ENCODE data around the gene CLDN15. TPM values are rescaled to one million over a fixed set of nuclear protein-coding genes. Genes with fewer than 3 reads are reported as not detected.
A peak's percentile ranks its signal among the peaks of the same experiment; 100 is the strongest.
"Not testable (repeated sequence)": the region's sequence is repeated elsewhere in the genome, so short reads cannot be mapped to it uniquely, and the experiment has no call there.

Gene CLDN15
- polyA plus RNA-seq, 3 donors: 19.3 TPM; not detected in 2

- H3K27ac ChIP-seq (ENCODE audit: low read depth in 1 of 2, low read length in 2 of 2): no peak within 1 kb of the TSS
- intact Hi-C loops (cut with micrococcal nuclease): no loop called here
- no peak for DNase-seq
- no peaks in the 10 kb centered on the region for H4K20me1 ChIP-seq (ENCODE audit: insufficient read depth, low read length)
- H3K27me3 ChIP-seq (ENCODE audit: control insufficient read depth in 2 of 2, insufficient read depth in 2 of 2, low read length in 2 of 2): peaks cover 10 to 46% of the 10 kb centered on the region in 2 donors
- peak within 1 kb of the TSS; percentile 31 for H2AFZ ChIP-seq (ENCODE audit: insufficient read depth, low read depth, low read length, poor library complexity, severe bottlenecking)
- peak within 1 kb of the TSS in 1 of 3 experiments; percentile 28 for H3K4me3 ChIP-seq (replicated peaks in 1 of 3; ENCODE audit: low read depth in 2 of 3, low read length in 3 of 3)
- peak within 1 kb of the TSS in 2 of 7 donors; percentile 13 to 72 for H3K27ac Mint-ChIP-seq
- WGBS (ENCODE audit: insufficient coverage): 19% methylated on average over 7 of the region's 21 CpGs
- H3K9ac ChIP-seq (ENCODE audit: insufficient read depth, low read length, poor library complexity, severe bottlenecking): no peak within 1 kb of the TSS
- peaks cover 50 to 62% (median 52%) of the 10 kb centered on the region in 3 donors for H3K27me3 Mint-ChIP-seq (ENCODE audit: low read depth in 3 of 3)
- H3K36me3 Mint-ChIP-seq: peaks cover 4 to 15% of the 10 kb centered on the region in 2 donors
- no peaks in the 10 kb centered on the region for H3K79me2 ChIP-seq (ENCODE audit: insufficient read depth, low read length)
- H3K36me3 ChIP-seq (replicated peaks in 1 of 2; ENCODE audit: control insufficient read depth in 1 of 2, insufficient read depth in 2 of 2, low read length in 2 of 2): peaks cover 3 to 4% of the 10 kb centered on the region in 2 donors
- TF ChIP-seq CTCF (IDR thresholded peaks at IDR 0.05): no peak
- peak within 1 kb of the TSS; percentile 24 for H3K4me2 ChIP-seq (replicated peaks; ENCODE audit: extremely low read depth, low read length, poor library complexity, severe bottlenecking)
- H3K4me3 Mint-ChIP-seq: peak within 1 kb of the TSS in 1 of 2 donors; percentile 87
- peaks cover 0 to 13% (median 7%) of the 10 kb centered on the region in 7 donors for H3K9me3 Mint-ChIP-seq
- peaks cover 30% of the 10 kb centered on the region for H3K4me1 Mint-ChIP-seq
- peaks cover 33 to 42% of the 10 kb centered on the region in 2 donors for H3K4me1 ChIP-seq (ENCODE audit: control insufficient read depth in 1 of 2, insufficient read depth in 2 of 2, low read length in 2 of 2)
- H3K9me3 ChIP-seq (replicated peaks in 1 of 2; ENCODE audit: control insufficient read depth in 1 of 2, insufficient read depth in 1 of 2, low read length in 2 of 2): no peaks in the 10 kb centered on the region
Measured at GRCh38 chr7:101200862-101201599, 36.6 kb downstream of the CLDN15 start, which contains the start of gene MOGAT3. TSS of gene MOGAT3 (minus strand) at chr7:101201036. CDS start at chr7:101200854, 182 bp downstream.

- no peaks in the 10 kb centered on the region for H3K36me3 ChIP-seq (replicated peaks in 1 of 2; ENCODE audit: control insufficient read depth in 1 of 2, insufficient read depth in 2 of 2, low read length in 2 of 2)
- Mint-ChIP-seq H3K27me3 (ENCODE audit: low read depth in 3 of 3) (peaks cover 50 to 64% (median 53%) of the 10 kb centered on the region in 3 donors), H3K27ac (peak overlapping the region in 1 of 7 donors; percentile 72), H3K36me3 (peaks cover 0 to 10% of the 10 kb centered on the region in 2 donors), H3K9me3 (peaks cover 0 to 13% (median 7%) of the 10 kb centered on the region in 7 donors), H3K4me1 (peaks cover 30% of the 10 kb centered on the region), H3K4me3 (peak overlapping the region in 1 of 2 donors; percentile 87)
- H4K20me1 ChIP-seq (ENCODE audit: insufficient read depth, low read length): no peaks in the 10 kb centered on the region
- no peaks in the 10 kb centered on the region for H3K9me3 ChIP-seq (replicated peaks in 1 of 2; ENCODE audit: control insufficient read depth in 1 of 2, insufficient read depth in 1 of 2, low read length in 2 of 2)
- H3K4me1 ChIP-seq (ENCODE audit: control insufficient read depth in 1 of 2, insufficient read depth in 2 of 2, low read length in 2 of 2): peaks cover 33 to 42% of the 10 kb centered on the region in 2 donors
- H3K4me3 ChIP-seq (replicated peaks in 1 of 3; ENCODE audit: low read depth in 2 of 3, low read length in 3 of 3): no peak overlapping the region
- no peak overlapping the region for H3K4me2 ChIP-seq (replicated peaks; ENCODE audit: extremely low read depth, low read length, poor library complexity, severe bottlenecking)
- TF ChIP-seq CTCF (IDR thresholded peaks at IDR 0.05): no peak
- DNase-seq: no peak
- no peak overlapping the region for H3K9ac ChIP-seq (ENCODE audit: insufficient read depth, low read length, poor library complexity, severe bottlenecking)
- H3K27me3 ChIP-seq (ENCODE audit: control insufficient read depth in 2 of 2, insufficient read depth in 2 of 2, low read length in 2 of 2): peaks cover 10 to 46% of the 10 kb centered on the region in 2 donors
- no CpG with 5 or more reads among the region's 2 CpGs for WGBS (ENCODE audit: insufficient coverage)
- H3K27ac ChIP-seq (ENCODE audit: low read depth in 1 of 2, low read length in 2 of 2): no peak overlapping the region
- intact Hi-C loops (cut with micrococcal nuclease): no loop called here
- H3K79me2 ChIP-seq (ENCODE audit: insufficient read depth, low read length): no peaks in the 10 kb centered on the region
- H2AFZ ChIP-seq (ENCODE audit: insufficient read depth, low read depth, low read length, poor library complexity, severe bottlenecking): no peak overlapping the region
Measured at GRCh38 chr7:101200504-101200861, 37.1 kb downstream of the CLDN15 start.

- H3K9ac ChIP-seq (ENCODE audit: insufficient read depth, low read length, poor library complexity, severe bottlenecking); H3K27ac Mint-ChIP-seq; intact Hi-C loops (cut with micrococcal nuclease); H3K9me3 ChIP-seq (replicated peaks in 1 of 2; ENCODE audit: control insufficient read depth in 1 of 2, insufficient read depth in 1 of 2, low read length in 2 of 2); DNase-seq; H3K36me3 Mint-ChIP-seq; H3K36me3 ChIP-seq (replicated peaks in 1 of 2; ENCODE audit: control insufficient read depth in 1 of 2, insufficient read depth in 2 of 2, low read length in 2 of 2); H4K20me1 ChIP-seq (ENCODE audit: insufficient read depth, low read length); H3K4me2 ChIP-seq (replicated peaks; ENCODE audit: extremely low read depth, low read length, poor library complexity, severe bottlenecking); H3K27ac ChIP-seq (ENCODE audit: low read depth in 1 of 2, low read length in 2 of 2); H3K79me2 ChIP-seq (ENCODE audit: insufficient read depth, low read length); H2AFZ ChIP-seq (ENCODE audit: insufficient read depth, low read depth, low read length, poor library complexity, severe bottlenecking); H3K4me3 ChIP-seq (replicated peaks in 1 of 3; ENCODE audit: low read depth in 2 of 3, low read length in 3 of 3): not testable (repeated sequence)
- Histone ChIP-seq H3K27me3 (ENCODE audit: control insufficient read depth in 2 of 2, insufficient read depth in 2 of 2, low read length in 2 of 2) (peaks cover 10 to 46% of the 10 kb centered on the region in 2 donors), H3K4me1 (ENCODE audit: control insufficient read depth in 1 of 2, insufficient read depth in 2 of 2, low read length in 2 of 2) (peaks cover 28 to 35% of the 10 kb centered on the region in 2 donors)
- H3K27me3 Mint-ChIP-seq (ENCODE audit: low read depth in 3 of 3): peaks cover 51 to 64% (median 56%) of the 10 kb centered on the region in 3 donors
- H3K4me1 Mint-ChIP-seq: peaks cover 30% of the 10 kb centered on the region
- 88% methylated on average over 6 of the region's 10 CpGs for WGBS (ENCODE audit: insufficient coverage)
- H3K9me3 Mint-ChIP-seq: peaks cover 0 to 13% (median 7%) of the 10 kb centered on the region in 7 donors
- H3K4me3 Mint-ChIP-seq: peak overlapping the region in 1 of 2 donors; percentile 69
Measured at GRCh38 chr7:101199522-101199921, 38.1 kb downstream of the CLDN15 start.

Data from CD14-positive monocyte (primary cell).